Uterus (tissue), 4 donors: Measurements from ENCODE around the gene SEMA4G. TPM values are rescaled to one million over a fixed set of nuclear protein-coding genes. Genes with fewer than 3 reads are reported as not detected.
A peak's percentile ranks its signal among the peaks of the same experiment; 100 is the strongest.
"Not testable (repeated sequence)": the region's sequence is repeated elsewhere in the genome, so short reads cannot be mapped to it uniquely, and the experiment has no call there.

Source experiments
- DNase-seq, 2 donors: peaks; one replicate each; pipeline ENCODE4 v3.0.0-alpha.2; 2019 to 2020
- H3K27ac ChIP-seq, 2 donors: fragments of 200-600 bp; sonication (generic); 1 replicate in 1 of 2; 2 replicates in 1 of 2; pipeline ENCODE4 v1.5.1; 2016 to 2018
- H3K27me3 ChIP-seq, 2 donors: fragments of 200-600 bp; sonication (generic); one replicate each; pipeline ENCODE4 v1.5.1; 2018 to 2019; ENCODE audit warnings: control low read depth in 1 of 2
- H3K36me3 ChIP-seq, 2 donors: fragments of 200-600 bp; sonication (generic); one replicate each; pipeline ENCODE4 v1.5.1; 2019; ENCODE audit warnings: control low read depth in 1 of 2
- H3K4me1 ChIP-seq, 2 donors: fragments of 200-600 bp; sonication (generic); one replicate each; pipeline ENCODE4 v1.5.1; 2018 to 2019; ENCODE audit warnings: control low read depth in 1 of 2
- H3K4me3 ChIP-seq, 2 donors: fragments of 200-600 bp; sonication (generic); 1 replicate in 1 of 2; 2 replicates in 1 of 2; pipeline ENCODE4 v1.5.1; 2018 to 2019; ENCODE audit warnings: mild to moderate bottlenecking in 1 of 2
- H3K9me3 ChIP-seq, 2 donors: fragments of 200-600 bp; sonication (generic); one replicate each; pipeline ENCODE4 v1.5.1; 2019; ENCODE audit warnings: control low read depth in 1 of 2
- POLR2A ChIP-seq, 2 donors: fragments of 450-650 bp; IDR thresholded peaks; one replicate each; pipeline ENCODE4 v1.6.1; 2016; ENCODE audit warnings: antibody characterized with exemption in 2 of 2, mild to moderate bottlenecking in 1 of 2, moderate library complexity in 1 of 2
- intact Hi-C: fragments of 100-400 bp; cut with DNase I; formaldehyde crosslinking; loops from one replicate; pipeline ENCODE4 v1.15.1; 2023; ENCODE audit warnings: low total_unique reads
- total RNA-seq, 4 donors: library from RNA; depleted of rRNA in 3 of 4; stranded (reverse); fragments of >200 nt in 3 of 4; gene quantifications; one replicate each; pipeline versions ENCODE4 v1.1.0 to v1.2.4, GENCODE V29; 2014 to 2023
- TF ChIP-seq, protein P1 (sequence below), 4 experiments: fragments of 200-600 bp in 2 of 4; fragments of 450-650 bp in 2 of 4; sonication (generic) in 2 of 4; IDR thresholded peaks; one replicate each; pipeline ENCODE4 v1.5.1; 2016 to 2019; ENCODE audit warnings: antibody characterized with exemption in 4 of 4, mild to moderate bottlenecking in 2 of 4, moderate library complexity in 1 of 4
- donor health status: DM: yes; HTN: yes; CAD: no.

Gene SEMA4G
- total RNA-seq, 4 donors from 2014 or later = 2.6 to 10.3 (median 4.2) TPM

- no peak overlapping the region for H3K27ac ChIP-seq
- no peaks in the 10 kb centered on the region for H3K27me3 ChIP-seq
- peak overlapping the region; percentile 47 to 52 for H3K4me3 ChIP-seq
- no peak for TF ChIP-seq POLR2A (IDR thresholded peaks at IDR 0.05)
- TF ChIP-seq, protein P1, sequence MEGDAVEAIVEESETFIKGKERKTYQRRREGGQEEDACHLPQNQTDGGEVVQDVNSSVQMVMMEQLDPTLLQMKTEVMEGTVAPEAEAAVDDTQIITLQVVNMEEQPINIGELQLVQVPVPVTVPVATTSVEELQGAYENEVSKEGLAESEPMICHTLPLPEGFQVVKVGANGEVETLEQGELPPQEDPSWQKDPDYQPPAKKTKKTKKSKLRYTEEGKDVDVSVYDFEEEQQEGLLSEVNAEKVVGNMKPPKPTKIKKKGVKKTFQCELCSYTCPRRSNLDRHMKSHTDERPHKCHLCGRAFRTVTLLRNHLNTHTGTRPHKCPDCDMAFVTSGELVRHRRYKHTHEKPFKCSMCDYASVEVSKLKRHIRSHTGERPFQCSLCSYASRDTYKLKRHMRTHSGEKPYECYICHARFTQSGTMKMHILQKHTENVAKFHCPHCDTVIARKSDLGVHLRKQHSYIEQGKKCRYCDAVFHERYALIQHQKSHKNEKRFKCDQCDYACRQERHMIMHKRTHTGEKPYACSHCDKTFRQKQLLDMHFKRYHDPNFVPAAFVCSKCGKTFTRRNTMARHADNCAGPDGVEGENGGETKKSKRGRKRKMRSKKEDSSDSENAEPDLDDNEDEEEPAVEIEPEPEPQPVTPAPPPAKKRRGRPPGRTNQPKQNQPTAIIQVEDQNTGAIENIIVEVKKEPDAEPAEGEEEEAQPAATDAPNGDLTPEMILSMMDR (IDR thresholded peaks at IDR 0.05) = no peak
- H3K36me3 ChIP-seq = no peaks in the 10 kb centered on the region
- intact Hi-C loops = no loop called here
- H3K9me3 ChIP-seq = no peaks in the 10 kb centered on the region
- no peak for DNase-seq
- peaks cover 0 to 11% of the 10 kb centered on the region in 2 donors for H3K4me1 ChIP-seq
Observed at GRCh38 chr10:100970076-100970913, 991 bp downstream of the SEMA4G start.

- Histone ChIP-seq H3K27me3 (no peaks in the 10 kb centered on the region), H3K27ac (no peak overlapping the region), H3K9me3 (no peaks in the 10 kb centered on the region), H3K4me1 (peaks cover 0 to 11% of the 10 kb centered on the region in 2 donors), H3K4me3 (no peak overlapping the region), H3K36me3 (no peaks in the 10 kb centered on the region)
- TF ChIP-seq POLR2A (IDR thresholded peaks at IDR 0.05) = no peak
- TF ChIP-seq, protein P1 (IDR thresholded peaks at IDR 0.05) = no peak
- intact Hi-C loops = no loop called here
- no peak for DNase-seq
Observed at GRCh38 chr10:100970914-100971811, 1.9 kb downstream of the SEMA4G start.

DNA sequence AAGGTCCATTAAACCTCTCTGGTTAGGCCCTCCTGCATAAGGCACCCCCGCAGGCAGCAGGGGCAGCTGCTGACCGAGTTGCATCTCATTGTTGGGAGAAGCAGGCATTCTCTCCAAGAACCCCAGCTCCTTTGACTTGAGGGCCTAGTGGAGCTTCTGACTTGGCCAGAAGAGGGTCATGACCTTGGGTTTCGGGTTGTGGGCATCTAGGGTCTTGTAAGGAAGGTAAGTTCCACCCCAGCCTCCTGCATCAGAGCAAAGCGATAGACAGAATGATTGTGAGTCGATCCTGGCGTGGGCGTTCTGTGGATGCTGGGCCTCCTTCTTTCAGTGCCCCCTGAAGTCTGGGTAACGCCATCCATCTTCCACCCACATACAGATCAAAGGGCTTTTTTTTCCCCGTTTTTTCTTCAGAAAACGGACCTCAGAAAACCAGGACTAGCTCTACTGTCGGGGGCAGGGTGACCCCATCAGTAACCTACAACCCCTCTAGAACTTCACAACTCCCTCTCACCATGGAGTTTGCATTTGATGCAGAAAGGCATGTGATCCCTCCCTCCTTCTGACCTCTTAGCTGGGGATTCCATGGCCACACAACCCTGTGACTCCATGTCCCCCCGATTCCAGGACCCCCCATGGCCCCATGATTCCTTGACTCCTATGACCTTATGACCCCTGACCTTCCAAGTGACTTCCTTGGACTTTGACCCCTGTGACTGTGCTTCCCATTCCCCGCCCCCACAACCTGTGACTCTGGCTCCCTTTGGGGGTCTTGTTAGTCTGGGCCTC is 3.0 kb downstream of the SEMA4G start:
- Histone ChIP-seq H3K4me3 (no peak overlapping the region), H3K4me1 (peaks cover 0 to 11% of the 10 kb centered on the region in 2 donors), H3K9me3 (no peaks in the 10 kb centered on the region), H3K36me3 (no peaks in the 10 kb centered on the region), H3K27me3 (no peaks in the 10 kb centered on the region), H3K27ac (no peak overlapping the region)
- intact Hi-C loops = no loop called here
- no peak for DNase-seq
- TF ChIP-seq, protein P1 (IDR thresholded peaks at IDR 0.05) = no peak
- no peak for TF ChIP-seq POLR2A (IDR thresholded peaks at IDR 0.05)

- no peaks in the 10 kb centered on the region for H3K9me3 ChIP-seq
- H3K4me1 ChIP-seq = peaks cover 0 to 11% of the 10 kb centered on the region in 2 donors
- no peaks in the 10 kb centered on the region for H3K27me3 ChIP-seq
- no peak overlapping the region for H3K4me3 ChIP-seq
- intact Hi-C loops = no loop called here
- H3K36me3 ChIP-seq = no peaks in the 10 kb centered on the region
- H3K27ac ChIP-seq = no peak overlapping the region
- TF ChIP-seq POLR2A (IDR thresholded peaks at IDR 0.05) = no peak
- TF ChIP-seq, protein P1 (IDR thresholded peaks at IDR 0.05) = no peak
- no peak for DNase-seq
Observed at GRCh38 chr10:100972904-100973535, 3.7 kb downstream of the SEMA4G start.

DNA sequence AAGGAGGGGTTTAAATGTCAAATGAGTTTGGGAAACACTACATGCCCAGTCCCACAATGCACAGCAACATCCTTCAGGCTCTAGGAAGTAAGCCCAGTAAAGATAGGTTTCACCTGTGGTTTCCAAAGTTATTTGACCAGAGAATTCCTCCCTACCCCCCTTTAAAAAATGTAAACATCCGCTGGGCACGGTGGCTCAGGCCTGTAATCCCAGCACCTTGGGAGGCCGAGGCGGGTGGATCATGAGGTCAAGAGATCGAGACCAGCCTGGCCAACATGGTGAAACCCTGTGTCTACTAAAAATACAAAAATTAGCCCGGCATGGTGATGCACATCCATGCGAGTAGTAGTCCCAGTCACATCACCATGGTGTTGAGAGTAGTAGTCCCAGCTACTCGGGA is 6.1 kb downstream of the SEMA4G start:
- H3K4me1 ChIP-seq, H3K4me3 ChIP-seq, H3K36me3 ChIP-seq, H3K27me3 ChIP-seq, H3K9me3 ChIP-seq, DNase-seq, intact Hi-C loops, H3K27ac ChIP-seq: not testable (repeated sequence)
